HEK293T (cell line): Measurements from ENCODE around the gene CAMKMT.
A peak's percentile ranks its signal among the peaks of the same experiment; 100 is the strongest.

Source experiments
- CTCF ChIA-PET: fragments of 350-600 bp; formaldehyde crosslinking; extraction: SDS; loops from one replicate; lab custom pipeline; 2021; ENCODE audit warnings: antibody characterized with exemption, inconsistent platforms; lab: Yijun Ruan, JAX
- POLR2A ChIA-PET: fragments of 350-600 bp; formaldehyde crosslinking; extraction: SDS; loops from one replicate; lab custom pipeline; 2020; ENCODE audit warnings: antibody characterized with exemption, inconsistent platforms; lab: Yijun Ruan, JAX
- DNase-seq: peaks from one replicate; pipeline ENCODE4 v3.0.0; 2012; ENCODE audit warnings: mixed read lengths; ENCODE audit errors: extremely low spot score
- ARNT ChIP-seq: fragments of 450-650 bp; IDR thresholded peaks from 2 replicates; pipeline ENCODE4 v1.6.1; 2017; ENCODE audit warnings: mild to moderate bottlenecking
- BHLHE40 ChIP-seq: fragments of 450-650 bp; IDR thresholded peaks from 2 replicates; pipeline ENCODE4 v1.6.1; 2016; ENCODE audit warnings: mild to moderate bottlenecking, moderate library complexity, borderline replicate concordance
- CTBP1 ChIP-seq: fragments of 450-650 bp; IDR thresholded peaks from 2 replicates; pipeline ENCODE4 v1.6.1; 2016; ENCODE audit warnings: borderline replicate concordance
- ELF4 ChIP-seq: fragments of 450-650 bp; IDR thresholded peaks from 2 replicates; pipeline ENCODE4 v1.6.1; 2017; ENCODE audit warnings: antibody characterized with exemption
- FOXA1 ChIP-seq: fragments of 450-650 bp; IDR thresholded peaks from 2 replicates; pipeline ENCODE4 v1.6.1; 2016; ENCODE audit warnings: mild to moderate bottlenecking
- FOXK2 ChIP-seq: fragments of 450-650 bp; IDR thresholded peaks from 2 replicates; pipeline ENCODE4 v1.6.1; 2016; ENCODE audit warnings: mild to moderate bottlenecking
- FOXM1 ChIP-seq: fragments of 450-650 bp; IDR thresholded peaks from 2 replicates; pipeline ENCODE4 v1.6.1; 2017; ENCODE audit warnings: mild to moderate bottlenecking, borderline replicate concordance
- HDGF ChIP-seq: fragments of 450-650 bp; IDR thresholded peaks from 2 replicates; pipeline ENCODE4 v1.6.1; 2017; ENCODE audit warnings: antibody characterized with exemption, borderline replicate concordance
- L3MBTL2 ChIP-seq: fragments of 450-650 bp; conservative IDR thresholded peaks from 2 replicates; pipeline ENCODE4 v1.6.1; 2016; ENCODE audit warnings: mild to moderate bottlenecking
- LEF1 ChIP-seq: fragments of 450-650 bp; IDR thresholded peaks from 2 replicates; pipeline ENCODE4 v1.6.1; 2017; ENCODE audit warnings: mild to moderate bottlenecking, borderline replicate concordance
- NFRKB ChIP-seq: fragments of 450-650 bp; IDR thresholded peaks from 2 replicates; pipeline ENCODE4 v1.6.1; 2016; ENCODE audit warnings: mild to moderate bottlenecking, moderate library complexity
- PKNOX1 ChIP-seq: fragments of 450-650 bp; IDR thresholded peaks from 2 replicates; pipeline ENCODE4 v1.6.1; 2016
- SP1 ChIP-seq: fragments of 450-650 bp; IDR thresholded peaks from 2 replicates; pipeline ENCODE4 v1.6.1; 2017
- SUZ12 ChIP-seq: fragments of 450-650 bp; IDR thresholded peaks from 2 replicates; pipeline ENCODE4 v1.6.1; 2016; ENCODE audit warnings: mild to moderate bottlenecking
- TARDBP ChIP-seq: fragments of 450-650 bp; IDR thresholded peaks from 2 replicates; pipeline ENCODE4 v1.6.1; 2016
- ZNF384 ChIP-seq: fragments of 450-650 bp; IDR thresholded peaks from 2 replicates; pipeline ENCODE4 v1.6.1; 2016

The CAMKMT gene

DNA sequence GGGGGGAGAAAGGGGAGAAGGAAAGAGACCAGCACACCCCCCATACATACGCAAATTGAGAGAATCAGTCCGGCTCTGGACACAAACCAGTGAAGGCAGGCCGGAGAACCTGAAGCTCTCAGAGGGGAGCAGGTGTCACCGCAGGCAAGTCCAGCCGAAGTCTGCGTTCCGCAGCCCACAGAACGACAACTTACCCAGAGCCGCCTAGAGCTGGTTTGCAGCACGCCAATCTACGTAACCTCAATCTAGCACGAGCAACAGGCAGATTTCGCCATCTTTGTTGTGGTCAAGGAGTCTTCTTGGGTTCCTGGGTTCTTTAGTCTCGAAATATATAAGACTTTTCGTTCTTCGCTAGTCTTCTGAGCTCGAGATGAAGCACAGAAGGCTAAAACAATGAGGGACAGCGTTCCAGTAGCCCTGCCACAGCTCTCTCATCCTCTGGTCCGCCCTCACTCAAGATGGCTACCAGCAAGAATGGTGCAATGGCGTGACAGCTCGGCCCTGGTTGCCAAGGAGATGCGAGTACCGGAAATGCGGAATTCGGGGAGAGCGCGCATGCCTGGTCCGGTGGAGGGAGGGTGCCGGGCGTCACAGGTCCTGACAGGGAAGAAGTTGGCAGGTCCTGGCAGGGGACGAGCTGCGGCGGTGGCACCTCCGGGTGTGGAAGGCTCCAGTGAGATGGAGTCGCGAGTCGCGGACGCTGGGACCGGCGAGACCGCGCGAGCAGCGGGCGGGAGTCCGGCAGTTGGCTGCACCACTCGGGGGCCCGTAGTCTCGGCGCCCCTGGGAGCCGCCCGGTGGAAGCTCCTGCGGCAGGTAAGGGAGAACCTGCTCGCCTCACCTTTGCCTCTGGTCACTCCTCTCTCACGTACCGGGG, at the start of gene CAMKMT, which contains the start of gene PREPL:
Gene CAMKMT (plus strand): TSS at position 618 of the 877 bp plus-strand sequence.
Gene PREPL (minus strand): TSS at position 165 of the 877 bp plus-strand sequence. CDS start 15,152 bp downstream, outside the sequence.
- DNase-seq, result peak; percentile 96
- TF ChIP-seq CTBP1, result no peak
- peak; percentile 70 for TF ChIP-seq ARNT
- TF ChIP-seq FOXK2, result no peak
- TF ChIP-seq L3MBTL2, result peak; percentile 63
- TF ChIP-seq PKNOX1, result peak; percentile 74; the same call in 1 of the 2 replicates
- no peak for TF ChIP-seq NFRKB
- no peak for TF ChIP-seq TARDBP
- no peak for TF ChIP-seq SUZ12
- TF ChIP-seq ELF4, result peak; percentile 62; the same call in 1 of the 2 replicates
- TF ChIP-seq BHLHE40, result no peak
- TF ChIP-seq FOXM1, result no peak
- POLR2A ChIA-PET, result interaction anchor here (0.7 to 1.8 kb wide), 15 partner anchors 8 to 323 kb away, joined by 3 to 13 read pairs (median 3); no protein-coding TSS in a partner anchor
- CTCF ChIA-PET, result interaction anchor here (0.5 to 1.7 kb wide), 3 partner anchors 118 to 655 kb away, joined by 3 to 4 read pairs (median 3); no protein-coding TSS in a partner anchor

- ChIA-PET CTCF (no interaction called here), POLR2A (no interaction called here)
- no peak for DNase-seq
- TF ChIP-seq CTBP1 (no peak), FOXM1 (no peak), SUZ12 (no peak), TARDBP (no peak), SP1 (no peak), PKNOX1 (no peak), LEF1 (no peak), FOXA1 (no peak), ARNT (no peak), L3MBTL2 (no peak), ELF4 (no peak), FOXK2 (no peak), NFRKB (no peak)
These were observed 47.4 kb upstream of the CAMKMT start for GRCh38 chr2:44314362-44314761.

- POLR2A ChIA-PET, result no interaction called here
These were observed 45.8 kb upstream of the CAMKMT start for GRCh38 chr2:44315945-44316344.

GRCh38 chr2:44320832-44321231, 40.9 kb upstream of the CAMKMT start:
- ChIA-PET CTCF (no interaction called here), POLR2A (no interaction called here)
- TF ChIP-seq L3MBTL2 (no peak), FOXA1 (no peak), FOXM1 (no peak), SP1 (no peak), CTBP1 (no peak), NFRKB (no peak), FOXK2 (no peak), PKNOX1 (no peak), LEF1 (no peak), ELF4 (no peak), ZNF384 (no peak), BHLHE40 (no peak), HDGF (no peak), ARNT (no peak), SUZ12 (no peak)
- no peak for DNase-seq

More at GRCh38 chr2:44315945-44316344, 45.8 kb upstream of the CAMKMT start:
- DNase-seq, result no peak
- no peak for TF ChIP-seq ARNT
- CTCF ChIA-PET, result interaction anchor here (0.6 kb wide), 1 partner anchor 239 kb away, joined by 3 read pairs; no protein-coding TSS in a partner anchor

DNA sequence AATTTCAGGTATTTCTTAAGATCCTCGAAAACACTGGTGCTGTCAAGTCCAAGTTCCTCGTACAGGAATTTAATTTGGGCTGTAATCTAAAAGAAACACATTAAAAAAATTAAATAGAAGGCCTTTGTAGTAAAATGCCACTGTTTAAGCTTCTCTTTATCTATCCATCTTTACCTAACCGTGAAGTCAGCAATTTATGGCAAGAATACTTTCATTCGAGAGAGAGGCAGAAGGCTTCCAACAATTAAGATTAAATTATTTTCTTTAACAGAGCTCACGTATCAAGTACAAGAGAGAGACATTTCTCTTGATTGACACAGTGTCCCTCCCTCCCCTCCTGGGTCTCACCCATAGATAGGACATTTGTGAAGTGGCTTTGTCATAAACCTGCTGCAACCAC, 40.4 kb upstream of the CAMKMT start:
- ChIA-PET POLR2A (no interaction called here), CTCF (no interaction called here)
- TF ChIP-seq LEF1 (no peak), BHLHE40 (no peak), FOXA1 (no peak), L3MBTL2 (no peak), TARDBP (no peak), SP1 (no peak), FOXK2 (no peak), FOXM1 (no peak), NFRKB (no peak), ELF4 (no peak), ARNT (no peak), ZNF384 (no peak), SUZ12 (no peak)
- DNase-seq, result no peak

DNA sequence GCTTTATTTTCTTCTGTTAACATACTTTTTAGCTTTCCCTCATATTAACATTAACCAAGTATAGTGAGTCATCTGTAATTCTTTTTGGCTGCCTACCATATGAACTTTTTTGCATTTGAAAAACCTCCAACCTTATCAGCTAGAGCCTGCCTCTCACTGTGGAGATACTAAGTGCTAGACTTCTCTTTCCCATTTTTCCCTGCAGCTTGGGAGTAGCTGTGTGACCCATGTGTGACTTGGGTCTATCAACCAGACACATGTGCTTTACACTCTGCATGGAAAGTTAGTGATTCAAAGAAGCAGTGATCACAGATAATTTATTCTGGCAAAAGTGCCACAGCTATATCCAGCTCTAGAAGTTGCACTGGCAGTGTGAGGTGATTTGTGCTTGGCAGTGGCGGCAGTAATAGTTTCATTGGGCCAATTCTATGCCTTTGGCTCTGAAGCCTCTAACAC, 36.7 kb upstream of the CAMKMT start:
- ChIA-PET POLR2A (no interaction called here), CTCF (no interaction called here)
- TF ChIP-seq HDGF, result no peak
- no peak for TF ChIP-seq CTBP1
- no peak for DNase-seq
